Suprapubic skin (tissue), 4 donors: ENCODE results near the gene TMF1. TPM values are rescaled to one million over a fixed set of nuclear protein-coding genes. Genes with fewer than 3 reads are reported as not detected.
A peak's percentile ranks its signal among the peaks of the same experiment; 100 is the strongest.

ENCODE experiments used
- DNase-seq, 2 donors: peaks; one replicate each; pipeline ENCODE4 v3.0.0-alpha.2; 2019; ENCODE audit warnings: low spot score in 2 of 2
- H3K27ac ChIP-seq: fragments of 200-600 bp; sonication (generic); one replicate; pipeline ENCODE4 v1.5.1; 2019
- H3K27me3 ChIP-seq: fragments of 200-600 bp; sonication (generic); one replicate; pipeline ENCODE4 v1.5.1; 2019
- H3K36me3 ChIP-seq: fragments of 200-600 bp; sonication (generic); one replicate; pipeline ENCODE4 v1.5.1; 2019
- H3K4me1 ChIP-seq: fragments of 200-600 bp; sonication (generic); one replicate; pipeline ENCODE4 v1.5.1; 2019
- H3K4me3 ChIP-seq: fragments of 200-600 bp; sonication (generic); one replicate; pipeline ENCODE4 v1.5.1; 2019; ENCODE audit warnings: mild to moderate bottlenecking
- H3K9me3 ChIP-seq: fragments of 200-600 bp; sonication (generic); one replicate; pipeline ENCODE4 v1.5.1; 2019
- EP300 ChIP-seq: sonication (generic); formaldehyde crosslinking; IDR thresholded peaks from one replicate; pipeline ENCODE4 v1.6.1; 2017; ENCODE audit warnings: antibody characterized with exemption
- POLR2A ChIP-seq, 2 donors: fragments of 450-650 bp; IDR thresholded peaks; one replicate each; pipeline ENCODE4 v1.6.1; 2017; ENCODE audit warnings: antibody characterized with exemption in 2 of 2, mild to moderate bottlenecking in 2 of 2, moderate library complexity in 2 of 2
- POLR2AphosphoS5 ChIP-seq, 3 donors: sonication (generic); formaldehyde crosslinking; IDR thresholded peaks; one replicate each; pipeline ENCODE4 v1.6.1; 2017; ENCODE audit warnings: antibody characterized with exemption in 3 of 3
- WGBS: methylation state at CpG from one replicate; pipeline ENCODE4 v1.1.5; 2018; 5-methylcytosine and 5-hydroxymethylcytosine counted together
- total RNA-seq, 4 donors: library from RNA; depleted of rRNA; stranded (reverse); fragments of >200 nt; gene quantifications; one replicate each; pipeline ENCODE4 v1.1.0, GENCODE V29; 2016
- TF ChIP-seq, protein P1 (sequence below), 2 donors: fragments of 200-600 bp in 1 of 2; fragments of 450-650 bp in 1 of 2; sonication (generic) in 1 of 2; IDR thresholded peaks; one replicate each; pipeline ENCODE4 v1.5.1; 2016 to 2019; ENCODE audit warnings: antibody characterized with exemption in 2 of 2, mild to moderate bottlenecking in 1 of 2, moderate library complexity in 1 of 2

The TMF1 gene
- total RNA-seq, 4 donors from 2014 or later = 19.2 to 46.3 (median 27.8) TPM

DNA sequence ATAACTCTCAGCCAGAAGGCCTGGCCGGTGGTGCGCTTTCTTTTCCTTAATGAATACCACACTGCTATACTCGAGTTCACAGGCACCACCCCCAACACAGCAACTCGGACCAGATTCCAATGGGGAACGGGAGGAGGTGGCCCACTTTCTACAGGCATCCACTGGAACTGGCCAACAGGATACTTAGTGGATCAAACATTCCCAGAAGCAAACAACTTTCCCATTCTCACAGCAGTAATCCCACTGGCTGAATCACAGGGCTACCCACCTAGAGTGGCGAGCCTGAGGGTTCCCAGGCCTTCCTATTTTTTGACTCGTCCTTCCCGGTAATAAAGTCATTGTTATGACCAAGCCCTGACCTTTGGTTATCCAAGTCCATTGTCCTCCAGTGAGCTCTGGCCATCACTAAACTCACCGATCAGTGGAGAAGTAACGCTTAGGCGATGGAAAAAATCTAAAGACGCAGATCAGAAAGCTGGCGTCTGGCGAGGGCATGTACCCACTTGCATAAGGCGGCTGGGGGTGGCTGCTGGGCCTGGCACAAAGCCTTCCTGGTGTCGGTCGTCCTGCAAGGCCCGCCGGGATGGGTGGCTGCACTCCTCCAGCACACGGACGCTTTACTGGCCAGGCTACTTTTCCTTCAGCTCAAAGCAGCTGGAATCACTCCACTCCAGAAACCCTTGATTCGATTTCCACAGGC lies 39.9 kb downstream of the TMF1 start:
- WGBS = 41% methylated on average over 16 of the region's 22 CpGs
- no peaks in the 10 kb centered on the region for H3K27me3 ChIP-seq
- H3K27ac ChIP-seq = peak overlapping the region; percentile 92
- H3K4me3 ChIP-seq = peak overlapping the region; percentile 61
- H3K36me3 ChIP-seq = peaks cover 7% of the 10 kb centered on the region
- no peaks in the 10 kb centered on the region for H3K9me3 ChIP-seq
- TF ChIP-seq EP300 (no peak), POLR2A (IDR thresholded peaks at IDR 0.05) (no peak), POLR2AphosphoS5 (IDR thresholded peaks at IDR 0.05) (peak in 2 of 3 donors; percentile 15 to 16)
- TF ChIP-seq, protein P1, sequence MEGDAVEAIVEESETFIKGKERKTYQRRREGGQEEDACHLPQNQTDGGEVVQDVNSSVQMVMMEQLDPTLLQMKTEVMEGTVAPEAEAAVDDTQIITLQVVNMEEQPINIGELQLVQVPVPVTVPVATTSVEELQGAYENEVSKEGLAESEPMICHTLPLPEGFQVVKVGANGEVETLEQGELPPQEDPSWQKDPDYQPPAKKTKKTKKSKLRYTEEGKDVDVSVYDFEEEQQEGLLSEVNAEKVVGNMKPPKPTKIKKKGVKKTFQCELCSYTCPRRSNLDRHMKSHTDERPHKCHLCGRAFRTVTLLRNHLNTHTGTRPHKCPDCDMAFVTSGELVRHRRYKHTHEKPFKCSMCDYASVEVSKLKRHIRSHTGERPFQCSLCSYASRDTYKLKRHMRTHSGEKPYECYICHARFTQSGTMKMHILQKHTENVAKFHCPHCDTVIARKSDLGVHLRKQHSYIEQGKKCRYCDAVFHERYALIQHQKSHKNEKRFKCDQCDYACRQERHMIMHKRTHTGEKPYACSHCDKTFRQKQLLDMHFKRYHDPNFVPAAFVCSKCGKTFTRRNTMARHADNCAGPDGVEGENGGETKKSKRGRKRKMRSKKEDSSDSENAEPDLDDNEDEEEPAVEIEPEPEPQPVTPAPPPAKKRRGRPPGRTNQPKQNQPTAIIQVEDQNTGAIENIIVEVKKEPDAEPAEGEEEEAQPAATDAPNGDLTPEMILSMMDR (IDR thresholded peaks at IDR 0.05) = no peak
- peaks cover 25% of the 10 kb centered on the region for H3K4me1 ChIP-seq
- peak in 1 of 2 donors; percentile 70 for DNase-seq

- no peaks in the 10 kb centered on the region for H3K9me3 ChIP-seq
- peaks cover 25% of the 10 kb centered on the region for H3K4me1 ChIP-seq
- H3K27me3 ChIP-seq = no peaks in the 10 kb centered on the region
- DNase-seq = no peak
- peaks cover 9% of the 10 kb centered on the region for H3K36me3 ChIP-seq
- peak overlapping the region; percentile 92 for H3K27ac ChIP-seq
- 94% methylated on average over 8 of the region's 8 CpGs for WGBS
- no peak for TF ChIP-seq EP300
- H3K4me3 ChIP-seq = no peak overlapping the region
These were observed 40.9 kb downstream of the TMF1 start for GRCh38 chr3:69011096-69011730.

DNA sequence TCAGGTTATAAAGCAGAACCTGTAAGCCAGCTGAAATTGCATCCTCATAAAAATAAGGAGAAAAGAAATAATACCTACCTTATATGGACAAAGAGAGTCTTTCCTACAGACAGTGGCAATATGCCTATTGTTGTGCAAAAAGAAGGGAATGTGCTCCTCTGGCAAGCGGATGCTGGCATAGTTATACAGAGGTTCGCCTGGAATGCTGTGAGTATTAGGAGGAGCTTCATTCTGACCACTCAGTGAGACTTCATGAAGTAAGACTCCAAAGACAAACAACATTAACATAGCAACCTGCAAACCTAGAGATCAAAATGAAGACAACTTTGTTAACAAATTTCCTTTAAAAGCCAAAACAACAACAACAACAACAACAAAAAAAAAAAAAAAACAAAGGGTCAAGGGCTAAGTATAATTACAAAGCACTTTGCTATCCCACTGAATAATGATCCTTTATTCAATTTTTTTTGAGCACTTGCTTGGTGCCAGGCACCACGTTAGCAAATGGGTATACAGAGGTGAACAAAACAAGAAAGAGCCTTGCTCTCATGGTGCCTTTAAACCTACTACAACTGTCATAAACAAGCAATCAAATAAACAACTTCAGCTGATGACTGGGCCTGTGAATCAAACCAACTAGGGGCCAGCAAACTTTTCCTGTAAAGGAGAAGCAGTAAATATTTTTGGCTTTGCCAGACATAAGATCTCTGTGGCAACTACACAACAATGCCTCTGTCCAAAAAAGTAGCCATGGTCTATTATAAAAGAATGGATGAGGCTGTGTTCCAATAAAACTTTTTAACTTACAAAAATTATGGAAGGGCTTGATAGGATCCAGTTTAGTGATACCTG lies 42.3 kb downstream of the TMF1 start:
- Histone ChIP-seq H3K4me3 (no peak overlapping the region), H3K27ac (no peak overlapping the region), H3K9me3 (no peaks in the 10 kb centered on the region), H3K36me3 (peaks cover 16% of the 10 kb centered on the region), H3K27me3 (no peaks in the 10 kb centered on the region), H3K4me1 (peaks cover 28% of the 10 kb centered on the region)
- no peak for DNase-seq
- TF ChIP-seq, protein P1 (IDR thresholded peaks at IDR 0.05) = no peak
- TF ChIP-seq POLR2AphosphoS5 (IDR thresholded peaks at IDR 0.05) = no peak
- TF ChIP-seq EP300 = no peak
- no peak for TF ChIP-seq POLR2A (IDR thresholded peaks at IDR 0.05)
- 45% methylated on average over 3 of the region's 3 CpGs for WGBS

- Histone ChIP-seq H3K27me3 (no peaks in the 10 kb centered on the region), H3K36me3 (peaks cover 24% of the 10 kb centered on the region), H3K27ac (no peak overlapping the region), H3K4me3 (no peak overlapping the region), H3K9me3 (no peaks in the 10 kb centered on the region), H3K4me1 (peaks cover 23% of the 10 kb centered on the region)
- no peak for DNase-seq
- TF ChIP-seq POLR2AphosphoS5 (IDR thresholded peaks at IDR 0.05) = no peak
- no peak for TF ChIP-seq POLR2A (IDR thresholded peaks at IDR 0.05)
- TF ChIP-seq, protein P1 (IDR thresholded peaks at IDR 0.05) = no peak
- TF ChIP-seq EP300 = no peak
- 61% methylated on average over 2 of the region's 2 CpGs for WGBS
These were observed 43.2 kb downstream of the TMF1 start for GRCh38 chr3:69008980-69009379.

DNA sequence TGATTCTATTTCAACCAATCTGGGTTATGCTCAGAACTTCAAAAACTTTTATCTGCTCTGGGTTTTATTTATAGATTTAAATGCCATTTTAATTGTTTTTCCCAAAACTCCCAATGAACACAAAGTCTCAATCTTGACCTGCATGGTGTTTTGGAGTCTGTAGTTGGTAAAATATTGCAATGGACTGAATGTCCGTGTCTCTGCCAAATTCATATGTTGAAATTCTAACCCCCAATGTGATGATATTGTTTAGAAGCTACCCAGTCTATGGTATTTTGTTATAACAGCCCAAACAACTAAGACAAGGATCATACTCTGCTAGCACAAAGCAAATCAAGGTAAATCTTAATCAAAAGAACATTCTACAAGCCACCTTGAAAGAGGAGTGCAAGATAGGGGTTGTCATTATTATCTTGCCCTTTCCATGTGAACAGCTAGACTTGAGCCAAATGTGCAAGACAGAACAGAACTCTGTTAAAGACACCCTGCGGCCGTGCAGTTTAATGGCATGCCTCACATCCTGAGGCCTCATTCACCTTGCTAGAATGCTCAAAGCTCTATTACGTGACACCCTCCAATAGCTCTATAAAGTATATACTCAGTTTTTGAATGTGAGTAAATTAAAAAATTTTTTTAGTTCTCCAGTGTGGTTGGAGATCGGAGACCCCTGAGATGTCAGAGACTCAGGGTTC lies 46.2 kb downstream of the TMF1 start:
- TF ChIP-seq POLR2AphosphoS5 (IDR thresholded peaks at IDR 0.05) = no peak
- no peak for TF ChIP-seq POLR2A (IDR thresholded peaks at IDR 0.05)
- TF ChIP-seq EP300 = no peak
- TF ChIP-seq, protein P1 (IDR thresholded peaks at IDR 0.05) = no peak
- Histone ChIP-seq H3K27ac (no peak overlapping the region), H3K4me1 (peaks cover 7% of the 10 kb centered on the region), H3K27me3 (no peaks in the 10 kb centered on the region), H3K4me3 (no peak overlapping the region), H3K9me3 (no peaks in the 10 kb centered on the region), H3K36me3 (peaks cover 48% of the 10 kb centered on the region)
- DNase-seq = no peak
- WGBS = 62% methylated on average over 5 of the region's 5 CpGs
